Endothelial cell of umbilical vein (primary cell): ENCODE measurements around the gene DOCK4. TPM values are rescaled to one million over a fixed set of nuclear protein-coding genes. Genes with fewer than 3 reads are reported as not detected.
A peak's percentile ranks its signal among the peaks of the same experiment; 100 is the strongest.

Experiments used
- BruUV-seq: library from RNA; stranded (reverse); fragments of 400-500 nt; replicated peaks from 2 replicates; lab custom pipeline; 2021; lab: Mats Ljungman, UMichigan
- CTCF ChIA-PET: fragments of 300-600, 350-600 bp; sonication (Branson Sonifier 250); formaldehyde crosslinking; loops from one replicate; lab custom pipeline; 2021; ENCODE audit warnings: antibody characterized with exemption, inconsistent platforms; lab: Charles Lee
- POLR2A ChIA-PET: fragments of 300-600, 350-600 bp; sonication (Branson Sonifier 250); formaldehyde crosslinking; loops from one replicate; lab custom pipeline; 2021; ENCODE audit warnings: antibody characterized with exemption, inconsistent platforms; lab: Charles Lee
- DNase-seq: peaks from one replicate; pipeline ENCODE4 v3.0.0-alpha.2; 2011; ENCODE audit warnings: low read depth, low spot score
- FAIRE-seq: peaks from 2 replicates; lab custom pipeline; 2011; peaks lifted over from hg19 to GRCh38; lab: Jason Lieb, UNC
- H2AFZ ChIP-seq: 2 replicates; pipeline ENCODE4 v1.6.0; 2012; ENCODE audit warnings: low read depth, low read length, control low read depth, inconsistent platforms
- H3K27ac ChIP-seq: 2 replicates; pipeline ENCODE4 v1.5.1; 2011; ENCODE audit warnings: low read depth, mild to moderate bottlenecking, control low read depth, low read length, moderate library complexity; ENCODE audit not compliant: insufficient read depth
- H3K27me3 ChIP-seq, 2 experiments: 2 replicates each; pipeline versions ENCODE4 v1.6.0 to v1.6.1; 2011; ENCODE audit warnings: low read length in 2 of 2, mixed read lengths in 1 of 2; ENCODE audit not compliant: control insufficient read depth in 2 of 2, insufficient read depth in 2 of 2
- H3K36me3 ChIP-seq, 2 experiments: 2 replicates in 1 of 2; 3 replicates in 1 of 2; pipeline ENCODE4 v1.5.1; 2011; ENCODE audit warnings: low read length in 2 of 2, mild to moderate bottlenecking in 1 of 2, moderate library complexity in 1 of 2; ENCODE audit not compliant: control insufficient read depth in 2 of 2, insufficient read depth in 2 of 2; ENCODE audit errors: extremely low read depth in 1 of 2
- H3K4me1 ChIP-seq: 3 replicates; pipeline ENCODE4 v1.5.1; 2011; ENCODE audit warnings: mild to moderate bottlenecking, low read length; ENCODE audit not compliant: control insufficient read depth, insufficient read depth; ENCODE audit errors: extremely low read depth
- H3K4me2 ChIP-seq: 2 replicates; pipeline ENCODE4 v1.6.1; 2011; ENCODE audit warnings: low read length, control low read depth, mixed read lengths; ENCODE audit not compliant: insufficient read depth
- H3K4me3 ChIP-seq, 3 experiments: fragments of 200-600 bp in 1 of 3; sonication (generic), shearing (Covaris generic) in 1 of 3; replicated peaks in 1 of 3; 2 replicates each; pipeline ENCODE4 v1.5.1; 2011 to 2016; ENCODE audit warnings: control low read depth in 3 of 3, low read length in 3 of 3, mild to moderate bottlenecking in 2 of 3, inconsistent platforms in 1 of 3, low read depth in 1 of 3, moderate library complexity in 1 of 3; ENCODE audit not compliant: insufficient read depth in 1 of 3
- H3K79me2 ChIP-seq: 2 replicates; pipeline ENCODE4 v1.6.0; 2012; ENCODE audit warnings: low read length, inconsistent platforms; ENCODE audit not compliant: control insufficient read depth, insufficient read depth
- H3K9ac ChIP-seq: replicated peaks from 2 replicates; pipeline ENCODE3; 2011; ENCODE audit warnings: low read length, control low read depth; ENCODE audit not compliant: insufficient read depth; ENCODE audit errors: extremely low read depth
- H3K9me1 ChIP-seq: replicated peaks from 3 replicates; pipeline ENCODE4 v1.6.0; 2011; ENCODE audit warnings: mild to moderate bottlenecking, low read length; ENCODE audit not compliant: control insufficient read depth, insufficient read depth; ENCODE audit errors: extremely low read depth
- H3K9me3 ChIP-seq: replicated peaks from 2 replicates; pipeline ENCODE4 v1.5.1; 2012; ENCODE audit warnings: low read length, inconsistent platforms; ENCODE audit not compliant: control insufficient read depth, insufficient read depth
- H4K20me1 ChIP-seq: replicated peaks from 2 replicates; pipeline ENCODE3; 2011; ENCODE audit warnings: mild to moderate bottlenecking, low read length; ENCODE audit not compliant: control insufficient read depth, insufficient read depth; ENCODE audit errors: extremely low read depth
- EZH2 ChIP-seq: IDR thresholded peaks from 2 replicates; pipeline ENCODE4 v1.6.1; 2012; ENCODE audit warnings: borderline replicate concordance, low read depth, mild to moderate bottlenecking, moderate library complexity, low read length, inconsistent platforms; ENCODE audit not compliant: severe bottlenecking
- FOS ChIP-seq: IDR thresholded peaks from 2 replicates; pipeline ENCODE4 v1.6.1; 2011; ENCODE audit warnings: mild to moderate bottlenecking, low read length, moderate library complexity, borderline replicate concordance; ENCODE audit not compliant: insufficient read depth
- GATA2 ChIP-seq: IDR thresholded peaks from 2 replicates; pipeline ENCODE4 v1.7.0; 2011; ENCODE audit warnings: low read depth, mild to moderate bottlenecking, moderate library complexity, mixed read lengths, low read length; ENCODE audit not compliant: insufficient read length, insufficient read depth
- JUN ChIP-seq: IDR thresholded peaks from 2 replicates; pipeline ENCODE4 v1.6.1; 2011; ENCODE audit warnings: borderline replicate concordance, low read depth; ENCODE audit not compliant: insufficient read length, insufficient read depth
- MAX ChIP-seq: IDR thresholded peaks from 2 replicates; pipeline ENCODE4 v1.6.1; 2011; ENCODE audit not compliant: insufficient read depth, insufficient read length
- MYC ChIP-seq: IDR thresholded peaks from one replicate; pipeline ENCODE4 v1.6.1; 2011; ENCODE audit warnings: mild to moderate bottlenecking, low read depth, low read length
- POLR2A ChIP-seq: IDR thresholded peaks from 2 replicates; pipeline ENCODE4 v1.6.1; 2012; ENCODE audit warnings: low read depth, mild to moderate bottlenecking, control low read depth, low read length
- POLR2AphosphoS5 ChIP-seq: IDR thresholded peaks from 2 replicates; pipeline ENCODE4 v1.6.1; 2012; ENCODE audit warnings: low read depth, mild to moderate bottlenecking, control low read depth, low read length, moderate library complexity; ENCODE audit not compliant: insufficient read depth
- dilution Hi-C: fragments of 300-500 bp; cut with MboI; formaldehyde crosslinking; loops from one replicate; pipeline ENCODE4 v1.15.0; 2019; ENCODE audit warnings: low sequenced_read_pairs; ENCODE audit not compliant: extremely low pct_ligation_motif_present
- intact Hi-C: fragments of 100-400 bp; cut with micrococcal nuclease; formaldehyde crosslinking; loops from one replicate; pipeline ENCODE4 v1.10.0; 2022
- polyA plus RNA-seq, 4 experiments: library from polyadenylated mRNA; depleted of rRNA in 3 of 4; stranded (reverse) in 3 of 4; unstranded in 1 of 4; fragments of >200 nt; gene quantifications; 2 replicates each; pipeline versions ENCODE4 v1.2.1 to v1.2.3, GENCODE V29; 2011 to 2012; ENCODE audit warnings: missing spikeins in 1 of 4
- total RNA-seq: library from RNA; stranded (reverse); gene quantifications from 2 replicates; pipeline ENCODE4 v1.2.3, GENCODE V29; 2021

The DOCK4 gene
- total and polyA plus RNA-seq, 2 donors (not counting 3 experiments of a cell fraction or from before 2014, with no cell fraction given): 47.4 to 164 TPM

DNA sequence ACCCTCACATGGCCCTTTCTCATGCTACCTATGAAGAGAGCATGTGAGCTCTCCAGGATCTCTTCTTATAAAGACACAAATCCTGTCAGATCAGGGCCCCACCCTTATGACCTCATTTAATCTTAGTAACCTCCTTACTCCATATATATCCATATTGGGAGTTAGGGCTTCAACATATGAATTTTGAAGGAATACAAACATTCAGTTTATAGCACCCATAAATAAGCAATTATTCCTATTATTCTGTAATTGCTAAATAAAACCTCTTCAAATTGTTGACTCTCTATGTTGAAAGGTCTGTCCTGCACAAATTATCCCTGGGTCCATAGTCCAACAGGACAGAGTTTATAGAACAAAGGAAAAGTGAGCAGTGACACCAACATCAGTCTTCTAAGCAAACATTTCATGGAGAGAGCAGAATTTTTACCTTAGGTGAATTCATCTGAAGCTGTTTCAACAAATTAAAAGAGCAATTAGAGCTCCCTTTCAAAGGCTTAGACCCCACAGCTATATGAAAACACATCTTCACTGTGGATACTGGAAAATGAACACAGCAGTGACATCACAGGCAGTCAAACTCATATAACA, 12.2 kb downstream of the DOCK4 start:
- Histone ChIP-seq H3K36me3 (no peaks in the 10 kb centered on the region), H4K20me1 (no peaks in the 10 kb centered on the region), H2AFZ (no peak overlapping the region), H3K4me3 (no peak overlapping the region), H3K9me3 (no peaks in the 10 kb centered on the region), H3K9me1 (no peaks in the 10 kb centered on the region), H3K4me1 (peaks cover 72% of the 10 kb centered on the region), H3K4me2 (peak overlapping the region; percentile 45), H3K27me3 (no peaks in the 10 kb centered on the region), H3K79me2 (peaks cover 88% of the 10 kb centered on the region), H3K9ac (peak overlapping the region; percentile 3), H3K27ac (peak overlapping the region; percentile 90)
- ChIA-PET CTCF (interaction anchor here (1.2 to 1.6 kb wide), 3 partner anchors 17 to 32 kb away, joined by 3 to 4 read pairs (median 4); no protein-coding TSS in a partner anchor), POLR2A (interaction anchor here (0.9 kb wide), 1 partner anchor 32 kb away, joined by 3 read pairs; no protein-coding TSS in a partner anchor)
- intact Hi-C loops (no loop called here), dilution Hi-C loops (no loop called here)
- no peak for FAIRE-seq
- BruUV-seq: no TSS peak
- TF ChIP-seq GATA2 (no peak), FOS (no peak), JUN (no peak), MYC (no peak), EZH2 (no peak), POLR2A (no peak), POLR2AphosphoS5 (no peak), MAX (no peak)
- DNase-seq: no peak
